GM23338 (cell line): ENCODE results near the gene LACC1. TPM values are rescaled to one million over a fixed set of nuclear protein-coding genes. Genes with fewer than 3 reads are reported as not detected.
A peak's percentile ranks its signal among the peaks of the same experiment; 100 is the strongest.

ENCODE experiments used
- ATAC-seq: fragments of 200-7000 bp; cut with Tn5 transposase; 3 replicates; pipeline ENCODE4 v1.9.1; 2020
- DNase-seq: peaks from one replicate; pipeline ENCODE4 v3.0.0-alpha.2; 2015; ENCODE audit warnings: low spot score
- H2AFZ ChIP-seq: fragments of 200-600 bp; sonication (generic); 2 replicates; pipeline ENCODE4 v1.8.0; 2016; ENCODE audit warnings: antibody characterized with exemption, mild to moderate bottlenecking, moderate library complexity
- H3F3A ChIP-seq: fragments of 200-600 bp; sonication (generic); replicated peaks from 2 replicates; pipeline ENCODE4 v1.8.0; 2017; ENCODE audit warnings: antibody characterized with exemption, mixed run types, low read depth
- H3K27ac ChIP-seq: fragments of 200-600 bp; sonication (generic); 2 replicates; pipeline ENCODE4 v1.6.1; 2016; ENCODE audit warnings: low read depth
- H3K27me3 ChIP-seq: fragments of 200-600 bp; sonication (generic); 2 replicates; pipeline ENCODE4 v1.8.0; 2016; ENCODE audit warnings: mild to moderate bottlenecking, mixed run types, moderate library complexity; ENCODE audit not compliant: insufficient read depth
- H3K36me3 ChIP-seq: fragments of 200-600 bp; sonication (generic); 2 replicates; pipeline ENCODE4 v1.8.0; 2016; ENCODE audit warnings: mild to moderate bottlenecking; ENCODE audit not compliant: insufficient read depth
- H3K4me1 ChIP-seq: fragments of 200-600 bp; sonication (generic); 2 replicates; pipeline ENCODE4 v1.8.0; 2016; ENCODE audit warnings: mild to moderate bottlenecking, moderate library complexity; ENCODE audit not compliant: insufficient read depth
- H3K4me2 ChIP-seq: fragments of 200-600 bp; sonication (generic); 2 replicates; pipeline ENCODE4 v1.7.1; 2017; ENCODE audit warnings: mixed run types
- H3K4me3 ChIP-seq: fragments of 200-600 bp; sonication (generic); 2 replicates; pipeline ENCODE4 v1.6.1; 2016; ENCODE audit warnings: mixed run types
- H3K79me2 ChIP-seq: fragments of 200-600 bp; sonication (generic); replicated peaks from 2 replicates; pipeline ENCODE4 v1.8.0; 2017; ENCODE audit warnings: mild to moderate bottlenecking; ENCODE audit not compliant: insufficient read depth
- H3K9me2 ChIP-seq: fragments of 200-600 bp; sonication (generic); 2 replicates; pipeline ENCODE4 v1.8.0; 2017; ENCODE audit not compliant: insufficient read depth
- H4K20me1 ChIP-seq: fragments of 200-600 bp; sonication (generic); replicated peaks from 2 replicates; pipeline ENCODE4 v1.8.0; 2017; ENCODE audit warnings: mild to moderate bottlenecking; ENCODE audit not compliant: insufficient read depth
- H3K27ac Mint-ChIP-seq: 2 replicates; pipeline ENCODE4 v1.8.0; 2020; ENCODE audit warnings: inconsistent platforms, mild to moderate bottlenecking, moderate library complexity, mixed read lengths
- H3K27me3 Mint-ChIP-seq: 3 replicates; pipeline ENCODE4 v1.8.0; 2022; ENCODE audit warnings: low read depth, mild to moderate bottlenecking, moderate library complexity, mixed read lengths, inconsistent platforms; ENCODE audit not compliant: insufficient read depth, poor library complexity
- H3K36me3 Mint-ChIP-seq: 3 replicates; pipeline ENCODE4 v1.8.0; 2021; ENCODE audit warnings: low read depth, mild to moderate bottlenecking, inconsistent platforms, moderate library complexity, mixed read lengths
- H3K4me1 Mint-ChIP-seq: 3 replicates; pipeline ENCODE4 v1.8.0; 2020; ENCODE audit warnings: mild to moderate bottlenecking, inconsistent platforms, mixed read lengths
- H3K4me3 Mint-ChIP-seq: 3 replicates; pipeline ENCODE4 v1.8.0; 2021; ENCODE audit warnings: moderate library complexity, mild to moderate bottlenecking, inconsistent platforms, mixed read lengths
- H3K9me3 Mint-ChIP-seq: 3 replicates; pipeline ENCODE4 v1.8.0; 2020; ENCODE audit warnings: moderate library complexity, mild to moderate bottlenecking, inconsistent platforms, mixed read lengths
- CREB1 ChIP-seq: fragments of 250-450 bp; sonication (Bioruptor Pico); IDR thresholded peaks from 2 replicates; pipeline ENCODE4 v1.5.0; 2020; ENCODE audit warnings: low read depth, mild to moderate bottlenecking, moderate library complexity
- JUNB ChIP-seq: IDR thresholded peaks from one replicate; pipeline ENCODE4 v1.6.1; 2016; ENCODE audit warnings: antibody characterized with exemption; ENCODE audit not compliant: unreplicated experiment
- NANOG ChIP-seq: IDR thresholded peaks from 2 replicates; pipeline ENCODE4 v1.6.1; 2016; ENCODE audit warnings: antibody characterized with exemption, borderline replicate concordance
- POLR2AphosphoS5 ChIP-seq: IDR thresholded peaks from 2 replicates; pipeline ENCODE4 v1.6.1; 2016; ENCODE audit warnings: antibody characterized with exemption, low read depth
- STAT1 ChIP-seq: IDR thresholded peaks from one replicate; pipeline ENCODE4 v1.6.1; 2016; ENCODE audit warnings: antibody characterized with exemption; ENCODE audit not compliant: unreplicated experiment
- ZNF331 ChIP-seq: fragments of 250-450 bp; sonication (Bioruptor Pico); IDR thresholded peaks from 2 replicates; pipeline ENCODE4 v1.5.0; 2020; ENCODE audit warnings: low read depth, mild to moderate bottlenecking, moderate library complexity
- polyA plus RNA-seq: library from polyadenylated mRNA; unstranded; fragments of >200 nt; fragmentation: Nextera tagmentation; extraction: Ambion mirVana; gene quantifications from 2 replicates; pipeline ENCODE4 v1.2.1, GENCODE V29; 2016
- total RNA-seq: library from RNA; depleted of rRNA; stranded (reverse); fragments of >200 nt; shearing (Covaris generic); gene quantifications from 2 replicates; pipeline ENCODE4 v1.2.3, GENCODE V29; 2014
- TF ChIP-seq, protein P1 (sequence below): fragments of 250-450 bp; sonication (Bioruptor Pico); IDR thresholded peaks from 2 replicates; pipeline ENCODE4 v1.5.0; 2020; ENCODE audit warnings: mild to moderate bottlenecking, moderate library complexity
- TF ChIP-seq, protein P2 (sequence below): IDR thresholded peaks from 2 replicates; pipeline ENCODE4 v1.6.1; 2016; ENCODE audit warnings: antibody characterized with exemption
- TF ChIP-seq, protein P3 (sequence below): IDR thresholded peaks from one replicate; pipeline ENCODE4 v1.6.1; 2018; ENCODE audit warnings: antibody characterized with exemption; ENCODE audit not compliant: unreplicated experiment

Gene LACC1
- total and polyA plus RNA-seq, 2 experiments from 2014 or later = 4.4 to 4.6 TPM

GRCh38 chr13:43883631-43884030 lies 3.9 kb downstream of the LACC1 start (continued):
- TF ChIP-seq, protein P1, sequence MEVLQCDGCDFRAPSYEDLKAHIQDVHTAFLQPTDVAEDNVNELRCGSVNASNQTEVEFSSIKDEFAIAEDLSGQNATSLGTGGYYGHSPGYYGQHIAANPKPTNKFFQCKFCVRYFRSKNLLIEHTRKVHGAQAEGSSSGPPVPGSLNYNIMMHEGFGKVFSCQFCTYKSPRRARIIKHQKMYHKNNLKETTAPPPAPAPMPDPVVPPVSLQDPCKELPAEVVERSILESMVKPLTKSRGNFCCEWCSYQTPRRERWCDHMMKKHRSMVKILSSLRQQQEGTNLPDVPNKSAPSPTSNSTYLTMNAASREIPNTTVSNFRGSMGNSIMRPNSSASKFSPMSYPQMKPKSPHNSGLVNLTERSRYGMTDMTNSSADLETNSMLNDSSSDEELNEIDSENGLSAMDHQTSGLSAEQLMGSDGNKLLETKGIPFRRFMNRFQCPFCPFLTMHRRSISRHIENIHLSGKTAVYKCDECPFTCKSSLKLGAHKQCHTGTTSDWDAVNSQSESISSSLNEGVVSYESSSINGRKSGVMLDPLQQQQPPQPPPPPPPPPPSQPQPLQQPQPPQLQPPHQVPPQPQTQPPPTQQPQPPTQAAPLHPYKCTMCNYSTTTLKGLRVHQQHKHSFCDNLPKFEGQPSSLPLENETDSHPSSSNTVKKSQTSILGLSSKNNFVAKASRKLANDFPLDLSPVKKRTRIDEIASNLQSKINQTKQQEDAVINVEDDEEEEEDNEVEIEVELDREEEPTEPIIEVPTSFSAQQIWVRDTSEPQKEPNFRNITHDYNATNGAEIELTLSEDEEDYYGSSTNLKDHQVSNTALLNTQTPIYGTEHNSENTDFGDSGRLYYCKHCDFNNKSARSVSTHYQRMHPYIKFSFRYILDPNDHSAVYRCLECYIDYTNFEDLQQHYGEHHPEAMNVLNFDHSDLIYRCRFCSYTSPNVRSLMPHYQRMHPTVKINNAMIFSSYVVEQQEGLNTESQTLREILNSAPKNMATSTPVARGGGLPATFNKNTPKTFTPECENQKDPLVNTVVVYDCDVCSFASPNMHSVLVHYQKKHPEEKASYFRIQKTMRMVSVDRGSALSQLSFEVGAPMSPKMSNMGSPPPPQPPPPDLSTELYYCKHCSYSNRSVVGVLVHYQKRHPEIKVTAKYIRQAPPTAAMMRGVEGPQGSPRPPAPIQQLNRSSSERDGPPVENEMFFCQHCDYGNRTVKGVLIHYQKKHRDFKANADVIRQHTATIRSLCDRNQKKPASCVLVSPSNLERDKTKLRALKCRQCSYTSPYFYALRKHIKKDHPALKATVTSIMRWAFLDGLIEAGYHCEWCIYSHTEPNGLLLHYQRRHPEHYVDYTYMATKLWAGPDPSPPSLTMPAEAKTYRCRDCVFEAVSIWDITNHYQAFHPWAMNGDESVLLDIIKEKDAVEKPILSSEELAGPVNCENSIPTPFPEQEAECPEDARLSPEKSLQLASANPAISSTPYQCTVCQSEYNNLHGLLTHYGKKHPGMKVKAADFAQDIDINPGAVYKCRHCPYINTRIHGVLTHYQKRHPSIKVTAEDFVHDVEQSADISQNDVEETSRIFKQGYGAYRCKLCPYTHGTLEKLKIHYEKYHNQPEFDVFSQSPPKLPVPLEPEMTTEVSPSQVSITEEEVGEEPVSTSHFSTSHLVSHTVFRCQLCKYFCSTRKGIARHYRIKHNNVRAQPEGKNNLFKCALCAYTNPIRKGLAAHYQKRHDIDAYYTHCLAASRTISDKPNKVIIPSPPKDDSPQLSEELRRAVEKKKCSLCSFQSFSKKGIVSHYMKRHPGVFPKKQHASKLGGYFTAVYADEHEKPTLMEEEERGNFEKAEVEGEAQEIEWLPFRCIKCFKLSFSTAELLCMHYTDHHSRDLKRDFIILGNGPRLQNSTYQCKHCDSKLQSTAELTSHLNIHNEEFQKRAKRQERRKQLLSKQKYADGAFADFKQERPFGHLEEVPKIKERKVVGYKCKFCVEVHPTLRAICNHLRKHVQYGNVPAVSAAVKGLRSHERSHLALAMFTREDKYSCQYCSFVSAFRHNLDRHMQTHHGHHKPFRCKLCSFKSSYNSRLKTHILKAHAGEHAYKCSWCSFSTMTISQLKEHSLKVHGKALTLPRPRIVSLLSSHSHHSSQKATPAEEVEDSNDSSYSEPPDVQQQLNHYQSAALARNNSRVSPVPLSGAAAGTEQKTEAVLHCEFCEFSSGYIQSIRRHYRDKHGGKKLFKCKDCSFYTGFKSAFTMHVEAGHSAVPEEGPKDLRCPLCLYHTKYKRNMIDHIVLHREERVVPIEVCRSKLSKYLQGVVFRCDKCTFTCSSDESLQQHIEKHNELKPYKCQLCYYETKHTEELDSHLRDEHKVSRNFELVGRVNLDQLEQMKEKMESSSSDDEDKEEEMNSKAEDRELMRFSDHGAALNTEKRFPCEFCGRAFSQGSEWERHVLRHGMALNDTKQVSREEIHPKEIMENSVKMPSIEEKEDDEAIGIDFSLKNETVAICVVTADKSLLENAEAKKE (CRISPR knock-in tag) = no peak
- TF ChIP-seq ZNF331 (CRISPR knock-in tag) = no peak
- TF ChIP-seq, protein P2, sequence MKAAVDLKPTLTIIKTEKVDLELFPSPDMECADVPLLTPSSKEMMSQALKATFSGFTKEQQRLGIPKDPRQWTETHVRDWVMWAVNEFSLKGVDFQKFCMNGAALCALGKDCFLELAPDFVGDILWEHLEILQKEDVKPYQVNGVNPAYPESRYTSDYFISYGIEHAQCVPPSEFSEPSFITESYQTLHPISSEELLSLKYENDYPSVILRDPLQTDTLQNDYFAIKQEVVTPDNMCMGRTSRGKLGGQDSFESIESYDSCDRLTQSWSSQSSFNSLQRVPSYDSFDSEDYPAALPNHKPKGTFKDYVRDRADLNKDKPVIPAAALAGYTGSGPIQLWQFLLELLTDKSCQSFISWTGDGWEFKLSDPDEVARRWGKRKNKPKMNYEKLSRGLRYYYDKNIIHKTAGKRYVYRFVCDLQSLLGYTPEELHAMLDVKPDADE = no peak
- TF ChIP-seq, protein P3, sequence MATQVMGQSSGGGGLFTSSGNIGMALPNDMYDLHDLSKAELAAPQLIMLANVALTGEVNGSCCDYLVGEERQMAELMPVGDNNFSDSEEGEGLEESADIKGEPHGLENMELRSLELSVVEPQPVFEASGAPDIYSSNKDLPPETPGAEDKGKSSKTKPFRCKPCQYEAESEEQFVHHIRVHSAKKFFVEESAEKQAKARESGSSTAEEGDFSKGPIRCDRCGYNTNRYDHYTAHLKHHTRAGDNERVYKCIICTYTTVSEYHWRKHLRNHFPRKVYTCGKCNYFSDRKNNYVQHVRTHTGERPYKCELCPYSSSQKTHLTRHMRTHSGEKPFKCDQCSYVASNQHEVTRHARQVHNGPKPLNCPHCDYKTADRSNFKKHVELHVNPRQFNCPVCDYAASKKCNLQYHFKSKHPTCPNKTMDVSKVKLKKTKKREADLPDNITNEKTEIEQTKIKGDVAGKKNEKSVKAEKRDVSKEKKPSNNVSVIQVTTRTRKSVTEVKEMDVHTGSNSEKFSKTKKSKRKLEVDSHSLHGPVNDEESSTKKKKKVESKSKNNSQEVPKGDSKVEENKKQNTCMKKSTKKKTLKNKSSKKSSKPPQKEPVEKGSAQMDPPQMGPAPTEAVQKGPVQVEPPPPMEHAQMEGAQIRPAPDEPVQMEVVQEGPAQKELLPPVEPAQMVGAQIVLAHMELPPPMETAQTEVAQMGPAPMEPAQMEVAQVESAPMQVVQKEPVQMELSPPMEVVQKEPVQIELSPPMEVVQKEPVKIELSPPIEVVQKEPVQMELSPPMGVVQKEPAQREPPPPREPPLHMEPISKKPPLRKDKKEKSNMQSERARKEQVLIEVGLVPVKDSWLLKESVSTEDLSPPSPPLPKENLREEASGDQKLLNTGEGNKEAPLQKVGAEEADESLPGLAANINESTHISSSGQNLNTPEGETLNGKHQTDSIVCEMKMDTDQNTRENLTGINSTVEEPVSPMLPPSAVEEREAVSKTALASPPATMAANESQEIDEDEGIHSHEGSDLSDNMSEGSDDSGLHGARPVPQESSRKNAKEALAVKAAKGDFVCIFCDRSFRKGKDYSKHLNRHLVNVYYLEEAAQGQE = no peak

- Histone ChIP-seq H2AFZ (no peak overlapping the region), H3K9me2 (no peaks in the 10 kb centered on the region), H3K79me2 (no peaks in the 10 kb centered on the region), H3K36me3 (no peaks in the 10 kb centered on the region), H4K20me1 (no peaks in the 10 kb centered on the region), H3K27ac (no peak overlapping the region), H3K4me1 (peaks cover 7% of the 10 kb centered on the region), H3F3A (no peaks in the 10 kb centered on the region), H3K4me3 (no peak overlapping the region), H3K4me2 (no peak overlapping the region), H3K27me3 (peaks cover 13% of the 10 kb centered on the region)
- Mint-ChIP-seq H3K27me3 (peaks cover 5% of the 10 kb centered on the region), H3K4me3 (no peak overlapping the region), H3K36me3 (no peaks in the 10 kb centered on the region), H3K9me3 (no peaks in the 10 kb centered on the region), H3K4me1 (peaks cover 16% of the 10 kb centered on the region; the same call in 2 of the 3 replicates), H3K27ac (no peak overlapping the region)
- ATAC-seq (no peak; the same call in 2 of the 3 replicates), DNase-seq (peak; percentile 46)
- TF ChIP-seq POLR2AphosphoS5 (no peak), ZNF331 (CRISPR knock-in tag) (no peak), NANOG (no peak), JUNB (no peak), STAT1 (no peak), CREB1 (CRISPR knock-in tag) (no peak)
- TF ChIP-seq, protein P3 = no peak
- TF ChIP-seq, protein P2 = no peak
Observed at GRCh38 chr13:43884222-43884621, 4.5 kb downstream of the LACC1 start.
